Stimulated activated CD4-positive, alpha-beta T cell treated with anti-CD3 and anti-CD28 coated beads, Interleukin-1b, Interleukin-23, amount 100 ng/mL, for 24 hours (primary cell): ENCODE data around the gene NNT.
"Not testable (repeated sequence)": the region's sequence is repeated elsewhere in the genome, so short reads cannot be mapped to it uniquely, and the experiment has no call there.

Experiments
- DNase-seq, 4 experiments: peaks; one replicate each; pipeline ENCODE4 v3.0.0-alpha.2; 2020; ENCODE audit warnings: low read depth in 4 of 4, low spot score in 1 of 4

Gene NNT

DNA sequence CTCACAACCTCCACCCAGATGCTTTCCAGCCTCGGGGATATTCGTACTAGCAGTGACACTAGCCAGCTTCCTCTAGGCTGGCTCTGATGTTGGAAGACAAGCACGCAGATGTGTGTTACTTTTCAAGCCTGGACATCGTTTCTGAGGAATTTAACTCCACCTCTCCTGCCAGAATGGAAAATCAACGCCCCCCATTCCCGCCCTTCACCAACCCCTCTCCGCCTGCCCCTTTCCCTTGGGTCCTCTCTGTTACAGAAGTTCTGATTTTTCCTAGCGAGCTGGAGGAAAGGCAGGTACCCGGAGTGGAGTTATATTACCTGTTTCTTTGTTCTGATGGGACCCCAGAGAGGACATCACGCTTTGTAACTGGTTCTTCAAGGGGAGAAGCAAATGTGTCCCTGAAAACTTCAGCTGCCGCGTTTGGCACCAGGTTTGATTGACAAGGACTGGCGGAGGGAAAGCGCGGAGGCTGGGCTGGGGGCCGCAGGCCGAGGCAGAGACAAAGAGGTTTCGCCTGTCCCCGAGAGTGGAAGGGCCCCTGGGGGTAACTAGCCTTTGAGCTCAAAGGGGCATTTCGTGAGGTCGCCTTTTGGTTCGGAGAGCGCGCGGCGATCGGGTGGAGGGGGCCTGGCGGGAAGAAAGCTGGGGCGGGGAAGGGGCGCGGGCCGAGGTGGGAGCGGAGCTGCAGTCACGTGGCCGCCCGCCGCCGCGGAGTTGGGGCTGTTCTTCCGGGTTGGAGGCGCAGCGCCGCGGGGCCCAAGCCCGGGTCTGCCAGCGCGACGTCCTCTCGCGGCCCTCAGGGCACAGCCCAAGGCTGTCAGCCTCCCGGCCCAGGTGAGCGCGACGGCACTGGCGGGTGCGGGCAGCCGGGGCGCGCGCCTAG is at the start of gene NNT:
Gene NNT (plus strand): TSS at position 720 of the 883 bp plus-strand sequence. CDS start 6,016 bp downstream, outside the sequence.
- peak; percentile 49 to 73 (median 61) for DNase-seq

DNA sequence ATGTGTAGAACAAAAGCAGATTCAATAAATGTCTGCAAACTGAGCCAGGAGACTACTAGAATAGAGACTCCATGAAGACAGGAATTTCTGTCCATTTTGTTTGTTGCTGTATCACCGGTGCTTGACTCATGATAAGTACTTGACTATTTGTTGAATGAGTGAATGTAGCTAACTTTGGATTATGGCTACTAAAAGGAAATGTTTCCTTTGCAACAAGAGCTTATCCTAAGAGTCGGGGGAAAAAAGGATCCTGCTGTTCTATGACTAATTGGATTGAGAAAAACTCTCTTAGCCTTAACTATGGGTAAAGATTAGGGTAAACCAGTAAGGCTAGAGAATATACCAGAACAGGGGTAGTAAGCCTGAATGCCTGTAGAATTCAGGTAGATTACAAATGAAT is 49.6 kb upstream of the NNT start:
- DNase-seq, result no peak

DNA sequence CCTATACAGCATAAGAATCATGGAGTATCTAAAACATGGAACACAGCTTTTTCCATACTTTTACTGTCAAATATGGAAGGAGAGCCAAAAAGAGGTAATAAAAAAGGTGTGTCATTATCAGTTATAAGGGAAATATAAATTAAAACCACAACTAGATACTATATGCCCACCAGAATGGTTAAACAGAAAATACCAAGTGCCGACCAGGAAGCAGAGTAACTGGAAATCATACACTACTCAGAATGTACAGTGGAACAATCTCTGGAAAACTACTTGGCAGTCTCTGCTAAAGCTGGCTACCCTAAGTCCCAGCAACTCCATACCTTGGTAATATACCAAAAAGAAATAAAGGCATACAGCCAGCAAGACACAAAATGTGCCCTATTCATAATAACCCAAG is 48.5 kb upstream of the NNT start:
- DNase-seq, result no peak

DNA sequence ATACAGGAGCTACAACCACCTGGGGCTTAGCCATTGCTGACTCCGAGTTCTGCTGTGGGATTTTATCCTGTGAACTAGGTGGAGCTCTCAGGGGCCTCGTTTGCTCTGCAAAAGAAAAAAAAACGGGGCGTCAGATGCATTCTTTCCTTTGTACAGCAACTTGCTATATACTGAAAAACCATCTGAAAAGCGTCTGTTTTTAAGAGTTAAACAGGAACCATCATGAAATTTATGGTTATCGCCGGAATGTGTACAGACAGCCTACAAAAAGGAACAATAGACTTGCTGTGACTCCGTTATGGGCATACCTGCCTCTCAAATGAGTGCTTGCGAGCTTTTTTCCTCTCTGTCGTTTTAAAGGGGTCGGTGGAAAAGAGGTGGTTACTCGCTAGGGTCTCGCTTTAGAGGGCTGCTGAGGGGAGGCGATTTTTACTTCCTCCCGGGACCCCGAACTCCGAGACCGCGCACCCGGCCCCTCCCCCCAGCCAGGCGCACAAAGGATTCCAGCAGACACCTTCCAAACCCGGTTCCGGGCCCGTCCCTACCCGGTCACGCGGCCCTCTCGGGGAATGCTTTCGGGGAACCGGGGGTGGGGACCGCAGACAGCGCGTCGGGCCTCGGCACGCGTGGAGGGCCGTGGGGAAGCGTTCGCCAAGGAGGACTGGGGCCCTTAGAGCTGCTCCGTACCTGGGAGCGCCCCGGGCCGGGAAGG is 46.9 kb upstream of the NNT start:
- peak in 3 of 4 experiments; percentile 24 to 43 (median 29) for DNase-seq

DNA sequence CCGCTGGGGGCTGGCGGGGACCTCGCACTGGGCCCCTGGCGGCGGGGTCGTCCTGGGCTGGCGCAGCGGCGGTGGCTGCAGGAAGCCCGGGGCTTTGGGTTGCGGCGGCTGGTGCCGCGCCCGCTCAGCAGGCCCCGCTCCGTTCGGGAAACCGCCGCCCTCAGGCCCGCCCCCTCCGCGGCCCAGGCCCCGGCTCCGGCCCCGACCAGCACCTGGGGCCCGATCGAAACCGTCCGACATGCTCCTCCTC is 46.4 kb upstream of the NNT start:
- DNase-seq, result not testable (repeated sequence)

DNA sequence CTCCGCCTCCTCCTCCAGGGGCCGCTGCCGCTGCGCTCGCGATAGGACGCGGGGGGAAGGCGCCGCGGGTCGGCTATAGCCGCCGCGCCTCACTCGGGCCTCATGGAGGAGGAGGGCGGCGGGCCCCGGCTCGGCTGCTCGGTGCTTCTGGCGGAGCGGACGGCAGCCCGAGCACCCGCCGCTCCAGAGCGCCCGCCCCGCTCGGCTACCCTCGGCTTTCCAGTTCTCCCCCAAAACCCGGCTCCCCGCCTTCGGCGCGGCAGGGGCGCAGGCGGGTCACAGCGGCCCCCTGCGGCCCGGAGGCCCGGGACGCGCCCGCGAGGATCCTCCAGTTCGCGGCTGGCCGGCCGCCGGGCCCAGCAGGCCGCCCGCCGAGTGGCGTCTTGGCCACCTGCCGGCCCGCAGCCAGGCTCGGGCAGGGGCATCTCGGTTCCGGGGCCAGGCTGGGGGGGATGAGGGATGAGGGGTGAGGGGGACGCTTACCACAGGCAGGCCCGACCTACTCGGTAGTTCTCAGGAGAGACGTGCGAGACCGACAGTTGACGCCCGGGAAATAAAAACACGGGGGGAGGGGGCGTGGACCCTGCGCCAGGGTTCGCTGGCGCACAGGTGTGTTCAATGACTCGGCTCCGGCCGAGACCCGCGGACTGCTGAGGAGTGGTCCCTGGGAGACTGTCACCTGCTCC is 46.0 kb upstream of the NNT start, which contains the start of gene PAIP1:
Gene PAIP1 (minus strand): TSS at position 221 of the 686 bp plus-strand sequence. CDS start 231 bp downstream, outside the sequence.
- peak; percentile 42 to 76 (median 64) for DNase-seq

DNA sequence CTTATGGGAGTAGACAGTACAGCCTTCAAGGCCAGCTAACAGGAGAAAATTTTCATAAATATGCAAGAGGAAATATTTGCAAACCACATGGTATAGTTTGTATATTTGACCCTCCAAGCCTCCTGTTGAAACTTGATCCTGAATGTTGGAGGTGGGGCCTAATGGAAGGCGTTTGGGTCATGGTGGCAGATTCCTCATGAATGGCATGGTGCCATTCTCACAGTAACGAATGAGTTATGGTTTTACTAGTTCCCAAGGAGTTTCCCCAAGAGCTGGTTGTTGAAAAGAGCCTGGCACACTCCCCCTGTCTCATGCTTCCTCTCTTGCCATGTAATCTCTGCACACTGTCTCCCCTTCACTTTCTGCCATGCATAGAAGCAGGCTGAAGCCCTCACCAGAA is 42.9 kb upstream of the NNT start:
- DNase-seq, result no peak

DNA sequence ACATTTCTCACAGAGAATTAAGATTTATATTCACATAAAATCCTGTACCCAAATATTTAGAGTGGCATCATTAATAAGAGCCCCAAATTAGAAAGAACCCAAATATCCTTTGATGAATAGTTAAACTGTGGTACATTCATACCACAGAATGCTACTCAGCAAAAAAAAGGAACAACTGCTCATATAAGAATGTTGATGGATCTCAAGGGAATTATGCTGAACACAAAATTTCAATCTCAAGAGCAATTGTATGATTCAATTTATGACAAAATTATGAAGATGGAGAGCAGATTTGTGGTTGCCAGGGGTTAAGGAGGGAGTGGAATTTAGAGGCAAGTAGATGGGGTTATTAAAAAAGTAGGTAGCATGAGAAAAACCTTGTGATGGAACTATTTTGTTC is 41.6 kb upstream of the NNT start:
- no peak for DNase-seq

DNA sequence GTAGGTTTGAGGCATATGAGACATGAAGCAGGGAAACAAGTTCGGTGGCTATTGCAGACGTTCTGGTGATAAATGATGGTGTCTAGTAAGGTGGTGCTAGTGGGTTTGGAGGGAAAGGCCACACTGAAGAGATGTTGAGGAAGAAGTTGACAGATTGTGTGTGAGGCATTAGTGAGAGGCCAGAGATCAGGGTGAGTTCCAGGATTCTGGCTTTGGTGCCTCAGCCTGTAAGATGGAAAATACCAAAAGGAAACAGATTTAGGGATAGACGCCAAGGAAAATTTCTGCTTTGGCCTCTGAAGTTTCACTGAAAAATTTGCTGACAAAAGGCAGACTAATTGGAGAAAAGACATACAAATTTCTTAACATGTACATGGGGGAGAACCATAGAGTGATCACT is 39.7 kb upstream of the NNT start:
- DNase-seq, result no peak

DNA sequence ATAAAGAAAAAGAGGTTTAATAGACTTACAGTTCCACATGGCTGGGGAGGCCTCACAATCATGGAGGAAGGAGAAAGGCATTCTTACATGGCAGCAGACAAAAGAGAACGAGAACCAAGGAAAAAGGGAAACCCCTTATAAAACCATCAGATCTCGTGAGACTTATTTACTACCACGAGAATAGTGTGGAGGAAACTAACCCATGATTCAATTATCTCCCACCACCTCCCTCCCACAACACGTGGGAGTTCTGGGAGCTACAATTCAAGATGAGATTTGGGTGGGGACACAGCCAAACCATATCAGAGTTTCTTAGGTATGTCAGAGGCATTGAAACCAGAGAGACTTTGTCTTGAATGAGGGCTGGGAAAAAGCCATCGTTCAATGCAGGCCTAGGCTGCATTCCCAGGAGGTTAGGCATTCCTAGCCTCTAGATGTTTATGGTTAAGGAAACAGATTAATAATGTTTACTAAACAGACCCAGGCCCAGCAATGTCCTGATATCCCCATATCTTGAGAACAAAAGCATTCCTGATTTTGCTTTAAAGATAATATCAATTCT is 38.6 kb upstream of the NNT start:
- no peak for DNase-seq

DNA sequence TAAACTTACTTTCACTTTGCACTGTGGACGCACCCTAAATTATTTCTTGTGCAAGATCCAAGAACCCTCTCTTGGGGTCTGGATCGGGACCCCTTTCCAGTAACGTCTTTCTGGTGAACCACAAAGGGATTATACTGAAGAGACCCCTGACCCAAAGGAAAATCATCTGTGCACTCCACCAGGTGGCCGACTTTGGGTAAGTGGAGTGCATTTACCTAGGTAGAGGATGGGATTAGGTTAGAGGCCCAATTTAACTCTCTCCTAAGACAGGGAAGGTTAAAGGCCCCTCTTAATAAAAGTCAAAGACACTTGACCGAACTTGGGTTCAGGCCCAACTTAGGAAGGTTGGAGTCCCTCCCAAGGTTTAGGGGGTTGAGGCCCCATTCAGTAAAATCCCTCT is 37.9 kb upstream of the NNT start:
- DNase-seq, result no peak

DNA sequence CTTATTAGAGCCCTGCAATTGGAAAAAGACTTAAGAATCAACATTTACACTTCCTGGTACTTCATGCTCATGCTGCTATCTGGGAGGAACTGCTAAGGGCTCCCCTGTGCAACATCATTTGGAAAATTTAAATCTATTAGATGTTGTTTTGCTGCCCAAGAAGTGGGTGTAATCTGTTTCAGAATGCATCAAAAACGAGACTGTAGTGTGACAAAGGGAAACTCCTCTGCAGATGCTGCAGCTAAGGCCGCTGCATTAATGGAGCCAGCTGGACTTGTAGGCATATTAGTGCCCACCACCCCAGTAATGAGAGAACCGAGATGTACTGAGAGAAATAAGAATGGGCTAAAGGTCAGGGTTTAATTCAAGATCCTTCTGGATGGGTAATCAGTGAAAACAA is 35.0 kb upstream of the NNT start:
- DNase-seq, result no peak

DNA sequence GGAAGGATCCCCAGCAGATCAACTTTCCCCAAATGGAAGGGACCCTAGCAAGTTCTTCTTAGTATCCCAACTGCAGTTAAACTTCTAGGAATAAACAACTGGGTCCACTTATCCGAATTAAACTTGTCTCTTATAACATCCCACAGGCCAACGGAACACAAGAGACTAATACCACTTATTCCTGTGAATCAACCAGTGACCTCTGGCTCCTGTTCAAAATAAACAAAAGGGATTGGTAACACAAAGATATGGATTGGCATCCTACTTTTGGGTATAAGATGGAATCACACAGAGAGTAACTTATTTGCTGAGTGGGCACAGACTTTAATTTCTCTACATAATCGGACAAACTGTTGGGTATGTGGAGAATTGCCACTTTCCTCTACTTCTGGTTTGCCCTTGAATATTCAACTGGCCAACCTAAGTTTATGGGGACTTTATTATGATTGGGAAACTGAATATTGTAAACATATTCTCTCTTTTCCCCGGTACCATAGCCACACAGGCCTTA is 33.7 kb upstream of the NNT start:
- no peak for DNase-seq

DNA sequence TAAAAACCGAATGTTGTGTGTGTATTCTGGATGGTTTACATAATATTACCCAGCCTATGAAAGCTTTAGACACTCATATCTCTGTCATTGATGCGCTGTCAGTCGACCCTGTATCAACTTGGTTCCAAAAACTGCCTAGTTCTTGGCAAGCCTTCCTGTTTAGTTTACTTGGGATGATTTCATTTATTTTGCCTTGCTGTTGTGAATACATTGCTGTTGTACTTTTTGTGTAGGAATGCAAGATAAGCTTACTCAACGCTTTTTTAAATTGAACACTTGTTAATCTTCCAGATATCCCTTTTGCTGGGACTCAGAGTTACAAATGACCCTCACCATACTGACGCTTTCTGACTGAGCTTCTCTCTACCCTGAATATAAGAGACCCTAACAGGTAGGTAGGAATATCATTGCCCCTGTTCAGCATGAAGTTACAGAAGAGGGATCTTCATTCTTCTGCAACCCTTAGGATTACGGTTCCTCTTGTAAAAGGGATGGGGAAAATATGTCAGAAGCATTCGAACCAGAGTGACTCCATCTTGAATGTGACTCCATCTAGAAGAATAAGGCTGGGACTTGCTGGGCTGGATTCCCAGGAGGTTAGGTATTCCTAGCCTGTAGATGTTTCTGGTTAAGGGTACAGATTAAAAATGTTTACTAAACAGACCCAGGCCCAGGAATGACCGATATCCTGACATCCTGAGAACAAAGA is 32.4 kb upstream of the NNT start:
- DNase-seq, result no peak

DNA sequence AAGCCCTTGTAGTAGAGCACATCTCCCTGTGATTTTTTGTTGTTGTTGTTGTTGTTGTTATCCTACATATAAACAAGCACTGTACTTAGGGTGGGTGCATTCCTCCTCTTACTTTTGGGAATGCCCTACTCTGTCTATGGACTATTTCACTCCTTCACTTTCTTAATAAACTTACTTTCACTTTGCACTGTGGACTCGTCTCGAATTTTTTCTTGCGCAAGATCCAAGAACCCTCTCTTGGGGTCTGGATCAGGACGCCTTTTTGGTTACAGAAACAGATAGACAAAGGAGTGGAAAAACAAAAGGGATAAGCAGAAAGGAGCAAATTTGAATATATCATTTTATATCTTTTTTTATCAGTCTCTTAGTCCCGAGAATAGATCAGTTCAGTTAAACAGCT is 31.7 kb upstream of the NNT start:
- no peak for DNase-seq

DNA sequence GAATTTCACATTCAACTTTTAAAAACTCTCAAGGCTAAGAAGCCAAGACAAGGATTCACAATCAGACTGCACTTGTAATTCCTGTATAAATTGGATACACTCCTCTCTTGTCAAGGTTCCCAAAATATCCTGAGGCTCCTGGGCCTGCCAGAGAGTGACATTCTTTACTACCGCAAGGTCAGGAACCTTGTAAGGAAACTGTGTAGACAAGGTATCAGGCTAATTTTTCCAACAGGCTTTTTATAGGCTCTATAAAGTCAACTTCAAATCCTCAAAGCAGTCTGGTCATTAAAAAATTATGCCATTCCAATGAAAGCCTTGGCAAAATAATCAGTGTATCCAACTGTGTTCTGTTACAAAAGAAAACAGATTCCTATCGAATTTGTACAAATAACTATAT is 30.6 kb upstream of the NNT start:
- no peak for DNase-seq

DNA sequence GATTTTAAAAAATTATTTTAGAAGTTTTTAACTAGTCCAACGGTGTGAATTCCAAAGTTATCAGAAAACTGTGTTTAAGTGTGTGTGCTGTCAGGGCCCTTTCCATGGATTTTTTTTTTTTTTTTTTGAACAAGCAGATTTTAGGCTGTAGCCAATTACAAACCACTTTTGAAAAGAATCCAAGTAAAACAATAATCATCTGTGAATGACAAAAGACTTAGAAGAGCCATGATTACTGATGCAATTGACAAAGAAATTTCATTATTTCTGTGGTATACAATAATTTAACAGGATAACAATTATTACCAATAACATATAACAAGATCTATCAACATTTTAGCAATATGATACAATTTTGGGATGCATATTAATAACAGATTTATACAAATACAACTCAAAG is 29.9 kb upstream of the NNT start:
- no peak for DNase-seq

DNA sequence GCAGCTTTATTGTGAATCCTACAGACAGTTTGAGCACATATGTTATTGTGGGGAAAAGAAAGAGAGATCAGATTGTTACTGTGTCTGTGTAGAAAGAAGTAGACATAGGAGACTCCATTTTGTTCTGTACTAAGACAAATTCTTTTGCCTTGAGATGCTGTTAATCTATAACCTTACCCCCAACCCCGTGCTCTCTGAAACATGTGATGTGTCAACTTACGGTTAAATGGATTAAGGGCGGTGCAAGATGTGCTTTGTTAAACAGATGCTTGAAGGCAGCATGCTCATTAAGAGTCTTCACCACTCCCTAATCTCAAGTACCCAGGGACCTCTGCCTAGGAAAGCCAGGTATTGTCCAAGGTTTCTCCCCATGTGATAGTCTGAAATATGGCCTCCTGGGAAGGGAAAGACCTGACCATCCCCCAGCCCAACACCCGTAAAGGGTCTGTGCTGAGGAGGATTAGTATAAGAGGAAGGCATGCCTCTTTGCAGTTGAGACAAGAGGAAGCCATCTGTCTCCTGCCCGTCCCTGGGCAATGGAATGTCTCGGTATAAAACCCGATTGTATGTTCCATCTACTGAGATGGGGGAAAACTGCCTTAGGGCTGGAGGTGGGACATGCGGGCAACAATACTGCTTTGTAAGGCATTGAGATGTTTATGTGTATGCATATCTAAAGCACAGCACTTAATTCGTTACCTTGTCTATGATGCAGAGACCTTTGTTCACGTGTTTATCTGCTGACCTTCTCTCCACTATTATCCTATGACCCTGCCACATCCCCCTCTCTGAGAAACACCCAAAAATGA is 22.4 kb upstream of the NNT start:
- DNase-seq, result not testable (repeated sequence)

DNA sequence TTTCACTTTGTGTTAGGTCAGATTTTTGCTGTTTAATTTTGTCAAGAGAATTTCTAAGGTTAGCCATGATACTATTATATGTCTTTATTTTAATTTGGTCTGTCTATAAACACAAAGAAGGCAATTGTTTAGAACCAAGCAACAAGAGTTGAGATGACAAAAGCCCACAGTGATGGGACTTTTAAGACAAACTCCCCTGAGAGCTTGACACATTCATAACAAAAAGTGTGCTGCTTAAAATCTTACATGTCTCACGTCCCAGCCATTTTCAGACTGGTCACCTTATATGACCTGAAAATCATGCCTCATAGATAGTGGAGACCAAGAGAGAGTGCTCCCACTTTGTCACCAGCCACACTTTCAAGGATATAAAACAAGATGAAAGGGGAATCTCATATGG is 21.6 kb upstream of the NNT start:
- no peak for DNase-seq
